Measurements from ENCODE around the gene TSPO. TPM values are rescaled to one million over a fixed set of nuclear protein-coding genes. Genes with fewer than 3 reads are reported as not detected.

TSPO gene
- total and polyA plus RNA-seq, 2 donors from 2014 or later: 134 to 173 TPM

GRCh38 chr22:43177479-43177878, 26.1 kb downstream of the TSPO start:
- DNase-seq (peak in 1 of 5 donors; percentile 49), FAIRE-seq (no peak)
- Histone ChIP-seq H3K27ac (ENCODE audit: low read depth in 2 of 2, low read length in 2 of 2) (no peak overlapping the region), H3K9me3 (ENCODE audit: control insufficient read depth in 2 of 3, insufficient read depth in 1 of 3, low read length in 3 of 3) (no peaks in the 10 kb centered on the region), H3K9ac (ENCODE audit: low read length in 3 of 3) (no peak overlapping the region), H3K4me3 (ENCODE audit: low read length in 3 of 3) (no peak overlapping the region), H3K27me3 (ENCODE audit: control insufficient read depth, insufficient read depth, low read length) (no peaks in the 10 kb centered on the region), H3K4me1 (ENCODE audit: control insufficient read depth in 2 of 3, insufficient read depth in 2 of 3, low read depth in 1 of 3, low read length in 3 of 3) (no peaks in the 10 kb centered on the region), H3K36me3 (ENCODE audit: control insufficient read depth in 2 of 3, insufficient read depth in 3 of 3, low read length in 3 of 3) (peaks cover 0 to 15% (median 0%) of the 10 kb centered on the region in 3 donors)
- intact Hi-C loops (cut with DNase I): no loop called here
- no peak for TF ChIP-seq CTCF (IDR thresholded peaks at IDR 0.05; ENCODE audit: borderline replicate concordance, extremely low read depth, insufficient read depth)

- FAIRE-seq: no peak
- DNase-seq: peak in 1 of 5 donors; percentile 73
- H3K36me3 ChIP-seq (ENCODE audit: control insufficient read depth in 2 of 3, insufficient read depth in 3 of 3, low read length in 3 of 3): peaks cover 0 to 7% (median 0%) of the 10 kb centered on the region in 3 donors
Observed at GRCh38 chr22:43179146-43179910, 28.0 kb downstream of the TSPO start.

DNA sequence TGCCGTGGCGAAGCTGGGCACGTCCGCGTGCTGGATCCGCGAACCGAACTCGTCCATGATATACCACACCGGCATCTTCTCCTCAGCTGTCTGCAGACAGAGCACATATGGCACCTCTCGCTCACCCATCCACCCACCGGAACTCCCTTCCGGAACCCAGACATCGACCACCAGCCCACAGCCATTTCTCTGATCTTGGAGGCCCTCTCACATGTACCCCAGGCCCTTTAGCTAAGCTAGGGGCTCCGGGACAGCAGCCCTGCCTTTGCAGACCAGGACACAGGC, 28.5 kb downstream of the TSPO start:
- Histone ChIP-seq H3K9me3 (ENCODE audit: control insufficient read depth in 2 of 3, insufficient read depth in 1 of 3, low read length in 3 of 3) (no peaks in the 10 kb centered on the region), H3K36me3 (ENCODE audit: control insufficient read depth in 2 of 3, insufficient read depth in 3 of 3, low read length in 3 of 3) (peaks cover 0 to 7% (median 0%) of the 10 kb centered on the region in 3 donors), H3K9ac (ENCODE audit: low read length in 3 of 3) (no peak overlapping the region), H3K4me3 (ENCODE audit: low read length in 3 of 3) (no peak overlapping the region), H3K27me3 (ENCODE audit: control insufficient read depth, insufficient read depth, low read length) (no peaks in the 10 kb centered on the region), H3K4me1 (ENCODE audit: control insufficient read depth in 2 of 3, insufficient read depth in 2 of 3, low read depth in 1 of 3, low read length in 3 of 3) (no peaks in the 10 kb centered on the region), H3K27ac (ENCODE audit: low read depth in 2 of 2, low read length in 2 of 2) (no peak overlapping the region)
- DNase-seq: peak in 1 of 5 donors; percentile 58
- no peak for TF ChIP-seq CTCF (IDR thresholded peaks at IDR 0.05; ENCODE audit: borderline replicate concordance, extremely low read depth, insufficient read depth)
- intact Hi-C loops (cut with DNase I): no loop called here
- FAIRE-seq: no peak

More at GRCh38 chr22:43179146-43179910, 28.0 kb downstream of the TSPO start:
- no peaks in the 10 kb centered on the region for H3K4me1 ChIP-seq (ENCODE audit: control insufficient read depth in 2 of 3, insufficient read depth in 2 of 3, low read depth in 1 of 3, low read length in 3 of 3)
- no peak for TF ChIP-seq CTCF (IDR thresholded peaks at IDR 0.05; ENCODE audit: borderline replicate concordance, extremely low read depth, insufficient read depth)
- no peak overlapping the region for H3K4me3 ChIP-seq (ENCODE audit: low read length in 3 of 3)
- no peak overlapping the region for H3K27ac ChIP-seq (ENCODE audit: low read depth in 2 of 2, low read length in 2 of 2)
- no peaks in the 10 kb centered on the region for H3K27me3 ChIP-seq (ENCODE audit: control insufficient read depth, insufficient read depth, low read length)
- intact Hi-C loops (cut with DNase I): no loop called here
- H3K9me3 ChIP-seq (ENCODE audit: control insufficient read depth in 2 of 3, insufficient read depth in 1 of 3, low read length in 3 of 3): no peaks in the 10 kb centered on the region
- no peak overlapping the region for H3K9ac ChIP-seq (ENCODE audit: low read length in 3 of 3)

Measured in kidney (tissue), 14 donors.